GM10847 (cell line): ENCODE measurements around the gene NLRP3.

Experiments used
- POLR2A ChIP-seq: IDR thresholded peaks from 2 replicates; pipeline ENCODE4 v1.6.1; 2011; ENCODE audit not compliant: insufficient read length; ENCODE audit errors: extremely low read depth

Gene NLRP3

GRCh38 chr1:247390116-247390791 lies 25.7 kb upstream of the NLRP3 start:
- TF ChIP-seq POLR2A = no peak

GRCh38 chr1:247390996-247391395 lies 25.0 kb upstream of the NLRP3 start:
- no peak for TF ChIP-seq POLR2A

GRCh38 chr1:247392088-247392487 lies 23.9 kb upstream of the NLRP3 start:
- no peak for TF ChIP-seq POLR2A

- no peak for TF ChIP-seq POLR2A
These were observed 15.3 kb upstream of the NLRP3 start for GRCh38 chr1:247400685-247401084.

- TF ChIP-seq POLR2A = no peak
These were observed 14.5 kb upstream of the NLRP3 start for GRCh38 chr1:247401310-247402119.

- TF ChIP-seq POLR2A = no peak
These were observed 13.8 kb upstream of the NLRP3 start for GRCh38 chr1:247402120-247402675.

GRCh38 chr1:247406014-247406656 lies 9.8 kb upstream of the NLRP3 start:
- TF ChIP-seq POLR2A = no peak

GRCh38 chr1:247407180-247407616 lies 8.8 kb upstream of the NLRP3 start:
- no peak for TF ChIP-seq POLR2A

GRCh38 chr1:247408100-247408499 lies 7.9 kb upstream of the NLRP3 start:
- no peak for TF ChIP-seq POLR2A

- TF ChIP-seq POLR2A = no peak
These were observed 6.0 kb upstream of the NLRP3 start for GRCh38 chr1:247409869-247410544.

- no peak for TF ChIP-seq POLR2A
These were observed 4.2 kb upstream of the NLRP3 start for GRCh38 chr1:247411621-247412327.

GRCh38 chr1:247417831-247418230 lies 1.9 kb downstream of the NLRP3 start:
- TF ChIP-seq POLR2A = no peak

- no peak for TF ChIP-seq POLR2A
These were observed 3.4 kb downstream of the NLRP3 start for GRCh38 chr1:247419336-247419735.

- no peak for TF ChIP-seq POLR2A
These were observed 5.1 kb downstream of the NLRP3 start for GRCh38 chr1:247421074-247421473.
